Effector CD8-positive, alpha-beta T cell (primary cell): ENCODE data around the gene SYVN1.

Source experiments
- DNase-seq: peaks from one replicate; lab custom pipeline; 2025; lab: John Stamatoyannopoulos, UW

SYVN1 gene

GRCh38 chr11:65112546-65113360, 21.6 kb downstream of the SYVN1 start:
- DNase-seq: peak; percentile 55

- peak; percentile 90 for DNase-seq
These were observed 22.4 kb downstream of the SYVN1 start, which contains the start of gene TM7SF2 for GRCh38 chr11:65111744-65112545. Gene TM7SF2, plus strand, starts transcription at chr11:65111872. Its CDS starts 144 bp downstream, at chr11:65112016.

GRCh38 chr11:65111159-65111743, 23.1 kb downstream of the SYVN1 start:
- no peak for DNase-seq

- peak; percentile 96 for DNase-seq
These were observed 23.9 kb downstream of the SYVN1 start for GRCh38 chr11:65110354-65110861.

- no peak for DNase-seq
These were observed 24.8 kb downstream of the SYVN1 start for GRCh38 chr11:65109231-65110198.

GRCh38 chr11:65108469-65109123, 25.7 kb downstream of the SYVN1 start:
- DNase-seq: no peak

GRCh38 chr11:65107751-65108468, 26.4 kb downstream of the SYVN1 start:
- no peak for DNase-seq

- DNase-seq: no peak
These were observed 27.2 kb downstream of the SYVN1 start for GRCh38 chr11:65107078-65107477.

- DNase-seq: no peak
These were observed 29.7 kb downstream of the SYVN1 start for GRCh38 chr11:65104628-65105027.

GRCh38 chr11:65103476-65103875, 30.8 kb downstream of the SYVN1 start:
- no peak for DNase-seq

GRCh38 chr11:65102142-65103095, 31.9 kb downstream of the SYVN1 start:
- no peak for DNase-seq

- no peak for DNase-seq
These were observed 33.5 kb downstream of the SYVN1 start for GRCh38 chr11:65100674-65101350.

GRCh38 chr11:65096926-65097325, 37.4 kb downstream of the SYVN1 start:
- DNase-seq: no peak

GRCh38 chr11:65095974-65096806, 38.1 kb downstream of the SYVN1 start, which contains the start of gene VPS51:
Gene VPS51, plus strand, starts transcription at chr11:65096214. Its CDS starts 37 bp downstream, at chr11:65096251.
- DNase-seq: peak; percentile 74

GRCh38 chr11:65095427-65095826, 38.9 kb downstream of the SYVN1 start:
- DNase-seq: no peak

GRCh38 chr11:65090628-65091027, 43.7 kb downstream of the SYVN1 start:
- no peak for DNase-seq

GRCh38 chr11:65089621-65090020, 44.7 kb downstream of the SYVN1 start:
- no peak for DNase-seq
